ENCODE results near the gene VAV2.

VAV2 gene

DNA sequence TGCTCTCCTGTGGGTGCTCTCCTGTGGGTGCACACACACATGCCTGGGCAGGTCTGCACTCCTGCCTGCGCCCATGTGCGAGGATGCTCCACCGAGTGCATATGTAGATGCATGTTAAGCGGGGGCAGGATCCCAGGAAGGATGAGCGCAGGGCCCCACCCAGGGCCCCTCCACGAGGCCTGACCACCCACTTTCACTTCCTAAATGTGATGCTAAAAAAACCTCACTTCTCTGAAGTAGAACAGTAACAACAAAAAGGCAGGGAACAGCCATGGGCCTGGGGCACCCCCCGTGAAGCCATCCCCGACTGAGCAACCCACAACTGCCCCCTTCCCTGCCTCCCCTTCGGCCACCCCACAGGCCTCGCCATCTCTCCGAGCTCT, 205.8 kb downstream of the VAV2 start:
- H3K9ac ChIP-seq: no peak overlapping the region

DNA sequence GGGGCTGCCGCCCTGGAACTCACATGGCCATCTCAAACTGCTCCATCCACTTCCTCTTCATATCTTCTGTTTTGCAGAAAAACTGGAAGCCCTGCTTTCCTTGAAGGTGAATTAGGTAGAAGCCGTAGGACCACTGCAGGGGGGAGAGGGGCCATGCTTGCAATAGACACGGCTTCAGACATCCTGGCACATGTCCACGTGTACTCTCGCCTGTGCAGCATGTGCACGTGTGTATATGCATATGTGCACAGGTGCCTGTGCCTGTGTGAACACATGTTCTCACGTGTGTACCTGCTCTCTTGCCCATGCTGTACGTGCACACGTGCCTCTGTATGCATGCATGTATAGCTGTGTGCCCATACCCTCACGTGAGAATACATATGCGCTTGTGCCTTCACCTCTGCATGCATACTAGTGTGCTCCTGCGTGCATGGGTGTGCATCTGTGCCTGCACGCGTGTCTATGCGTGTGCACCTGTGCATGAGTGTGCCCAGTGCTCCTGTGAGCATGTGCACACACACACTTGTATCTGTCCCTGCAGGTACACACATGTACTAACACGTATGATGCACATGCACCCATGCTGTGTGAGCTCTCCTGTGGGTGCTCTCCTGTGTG, 206.3 kb downstream of the VAV2 start:
- Histone ChIP-seq H3K4me3 (ENCODE audit: low read depth, low read length) (no peak overlapping the region), H3K4me1 (no peaks in the 10 kb centered on the region), H3K9me3 (ENCODE audit: control insufficient read depth, low read length) (no peaks in the 10 kb centered on the region), H2AFZ (no peak overlapping the region), H3K79me2 (no peaks in the 10 kb centered on the region), H3K4me2 (ENCODE audit: low read length) (no peak overlapping the region), H3K36me3 (ENCODE audit: control insufficient read depth, insufficient read depth, low read length) (no peaks in the 10 kb centered on the region), H3K27ac (no peak overlapping the region), H3K27me3 (ENCODE audit: control insufficient read depth, insufficient read depth, low read length) (no peaks in the 10 kb centered on the region), H3K9ac (no peak overlapping the region)
- TF ChIP-seq, protein P1, sequence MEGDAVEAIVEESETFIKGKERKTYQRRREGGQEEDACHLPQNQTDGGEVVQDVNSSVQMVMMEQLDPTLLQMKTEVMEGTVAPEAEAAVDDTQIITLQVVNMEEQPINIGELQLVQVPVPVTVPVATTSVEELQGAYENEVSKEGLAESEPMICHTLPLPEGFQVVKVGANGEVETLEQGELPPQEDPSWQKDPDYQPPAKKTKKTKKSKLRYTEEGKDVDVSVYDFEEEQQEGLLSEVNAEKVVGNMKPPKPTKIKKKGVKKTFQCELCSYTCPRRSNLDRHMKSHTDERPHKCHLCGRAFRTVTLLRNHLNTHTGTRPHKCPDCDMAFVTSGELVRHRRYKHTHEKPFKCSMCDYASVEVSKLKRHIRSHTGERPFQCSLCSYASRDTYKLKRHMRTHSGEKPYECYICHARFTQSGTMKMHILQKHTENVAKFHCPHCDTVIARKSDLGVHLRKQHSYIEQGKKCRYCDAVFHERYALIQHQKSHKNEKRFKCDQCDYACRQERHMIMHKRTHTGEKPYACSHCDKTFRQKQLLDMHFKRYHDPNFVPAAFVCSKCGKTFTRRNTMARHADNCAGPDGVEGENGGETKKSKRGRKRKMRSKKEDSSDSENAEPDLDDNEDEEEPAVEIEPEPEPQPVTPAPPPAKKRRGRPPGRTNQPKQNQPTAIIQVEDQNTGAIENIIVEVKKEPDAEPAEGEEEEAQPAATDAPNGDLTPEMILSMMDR (IDR thresholded peaks at IDR 0.05): no peak

More for the DNA sequence above, 205.8 kb downstream of the VAV2 start:
- Histone ChIP-seq H3K27ac (no peak overlapping the region), H3K27me3 (ENCODE audit: control insufficient read depth, insufficient read depth, low read length) (no peaks in the 10 kb centered on the region), H3K4me2 (ENCODE audit: low read length) (no peak overlapping the region), H3K4me3 (ENCODE audit: low read depth, low read length) (no peak overlapping the region), H3K4me1 (no peaks in the 10 kb centered on the region), H3K79me2 (no peaks in the 10 kb centered on the region), H2AFZ (no peak overlapping the region), H3K36me3 (ENCODE audit: control insufficient read depth, insufficient read depth, low read length) (no peaks in the 10 kb centered on the region), H3K9me3 (ENCODE audit: control insufficient read depth, low read length) (no peaks in the 10 kb centered on the region)
- TF ChIP-seq, protein P1 (IDR thresholded peaks at IDR 0.05): no peak

DNA sequence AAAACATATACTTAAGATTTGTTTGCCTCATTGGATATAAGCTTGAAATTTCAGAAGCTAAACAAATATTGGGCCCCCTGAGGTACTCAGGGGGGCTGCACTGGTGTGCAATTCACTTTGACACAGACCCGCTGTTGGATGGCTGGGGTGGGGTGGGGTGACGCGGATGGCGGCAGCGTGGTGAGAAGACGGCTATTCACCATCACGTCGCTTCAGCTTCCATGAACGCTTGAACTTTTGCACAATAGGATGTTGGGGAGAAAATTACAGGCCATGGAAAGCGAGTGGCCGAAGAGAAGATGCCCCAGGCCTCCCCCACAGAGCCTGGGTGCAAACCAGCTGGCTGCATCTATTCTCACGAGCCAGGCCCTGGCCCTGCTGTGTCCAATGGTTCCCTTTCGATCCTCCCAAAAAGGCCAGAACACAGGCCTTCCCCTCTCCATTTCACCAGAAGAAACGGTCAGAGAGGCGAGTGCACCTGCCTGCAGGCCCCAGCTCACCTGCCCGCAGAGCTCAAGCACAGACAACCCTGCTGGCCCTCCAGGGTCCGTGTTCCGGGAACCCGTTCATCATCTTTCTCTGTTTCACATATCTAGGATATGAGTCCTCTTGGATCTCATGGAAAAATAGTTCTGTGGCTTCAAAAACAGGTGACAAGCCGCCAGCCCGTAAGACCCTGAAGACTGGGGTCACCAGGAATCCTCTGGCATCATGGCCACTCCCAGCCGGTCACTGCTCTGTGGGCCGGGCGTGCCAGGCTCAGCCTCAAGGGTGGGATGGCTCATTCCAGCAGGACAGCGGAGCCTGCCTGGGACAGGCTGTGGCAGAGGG, 207.2 kb downstream of the VAV2 start:
- Histone ChIP-seq H3K4me2 (ENCODE audit: low read length) (no peak overlapping the region), H3K27me3 (ENCODE audit: control insufficient read depth, insufficient read depth, low read length) (no peaks in the 10 kb centered on the region), H2AFZ (no peak overlapping the region), H3K36me3 (ENCODE audit: control insufficient read depth, insufficient read depth, low read length) (no peaks in the 10 kb centered on the region), H3K4me1 (no peaks in the 10 kb centered on the region), H3K27ac (no peak overlapping the region), H3K9me3 (ENCODE audit: control insufficient read depth, low read length) (no peaks in the 10 kb centered on the region), H3K9ac (no peak overlapping the region), H3K4me3 (ENCODE audit: low read depth, low read length) (no peak overlapping the region), H3K79me2 (no peaks in the 10 kb centered on the region)
- TF ChIP-seq, protein P1 (IDR thresholded peaks at IDR 0.05): no peak

DNA sequence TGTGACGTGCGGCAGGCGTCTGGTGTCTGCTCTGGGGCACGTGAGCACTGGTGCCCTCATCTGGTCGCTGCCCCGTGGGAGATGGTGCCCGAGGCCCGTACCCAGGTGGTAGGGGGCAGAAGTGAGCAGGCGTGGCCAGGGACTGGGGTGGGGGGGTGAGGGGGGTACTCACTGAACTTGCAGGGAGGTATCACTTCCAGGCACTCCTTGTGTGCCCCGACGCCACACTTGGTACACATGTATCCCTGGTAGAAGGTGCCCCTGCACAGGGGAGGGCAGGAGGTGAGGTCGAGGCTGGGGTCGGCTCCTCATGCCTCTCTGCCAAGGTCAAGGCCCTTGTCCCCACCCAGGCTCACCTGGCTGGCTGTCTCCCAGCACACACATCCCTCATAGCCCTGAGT, 208.8 kb downstream of the VAV2 start:
- H3K27me3 ChIP-seq (ENCODE audit: control insufficient read depth, insufficient read depth, low read length): no peaks in the 10 kb centered on the region
- H3K27ac ChIP-seq: no peak overlapping the region

More for the DNA sequence above, 208.8 kb downstream of the VAV2 start:
- H3K4me1 ChIP-seq: no peaks in the 10 kb centered on the region
- no peak overlapping the region for H3K9ac ChIP-seq
- H3K79me2 ChIP-seq: no peaks in the 10 kb centered on the region
- TF ChIP-seq, protein P1 (IDR thresholded peaks at IDR 0.05): no peak
- no peak overlapping the region for H2AFZ ChIP-seq
- no peak overlapping the region for H3K4me3 ChIP-seq (ENCODE audit: low read depth, low read length)
- H3K4me2 ChIP-seq (ENCODE audit: low read length): no peak overlapping the region
- no peaks in the 10 kb centered on the region for H3K36me3 ChIP-seq (ENCODE audit: control insufficient read depth, insufficient read depth, low read length)
- H3K9me3 ChIP-seq (ENCODE audit: control insufficient read depth, low read length): no peaks in the 10 kb centered on the region
